CD8-positive, alpha-beta memory T cell (primary cell): ENCODE results near the gene WIPF2. TPM values are rescaled to one million over a fixed set of nuclear protein-coding genes. Genes with fewer than 3 reads are reported as not detected.

Source experiments
- polyA plus RNA-seq: library from polyadenylated mRNA; unstranded; fragments of 300-500 nt; fragmentation: Illumina TruSeq; gene quantifications from one replicate; pipeline ENCODE4 v1.2.3, GENCODE V29; 2021
- total RNA-seq, 2 experiments: library from RNA; stranded (reverse); gene quantifications; one replicate each; pipeline ENCODE4 v1.2.3, GENCODE V29; 2021

Gene WIPF2
- total and polyA plus RNA-seq, 3 experiments from 2014 or later, result 14.6 to 24.7 (median 24.5) TPM

Other genes starting within 250 kb of the WIPF2 start
- gene PSMD3, start 238.5 kb upstream of the WIPF2 start, total RNA-seq, result 100 to 1,000 TPM; 185 to 186 TPM
- gene PSMD3, start 238.5 kb upstream of the WIPF2 start, polyA plus RNA-seq, result 51.1 TPM
- gene CSF3, start 203.9 kb upstream of the WIPF2 start, total RNA-seq, result not detected
- gene CSF3, start 203.9 kb upstream of the WIPF2 start, polyA plus RNA-seq, result not detected
- gene MED24, start 164.9 kb upstream of the WIPF2 start, total RNA-seq, result 100 to 1,000 TPM; 118 to 121 TPM
- gene MED24, start 164.9 kb upstream of the WIPF2 start, polyA plus RNA-seq, result 51.2 TPM
- 10 to 100 TPM; 12.6 to 13.2 TPM for gene THRA, start 156.3 kb upstream of the WIPF2 start, total RNA-seq
- 17.0 TPM for gene THRA, start 156.3 kb upstream of the WIPF2 start, polyA plus RNA-seq
- gene NR1D1, start 118.7 kb upstream of the WIPF2 start, total RNA-seq, result 10 to 100 TPM; 10.0 to 10.2 TPM
- 10.4 TPM for gene NR1D1, start 118.7 kb upstream of the WIPF2 start, polyA plus RNA-seq
- gene MSL1, start 97.3 kb upstream of the WIPF2 start, total RNA-seq, result 10 to 100 TPM; 88.6 to 91.5 TPM
- 13.5 TPM for gene MSL1, start 97.3 kb upstream of the WIPF2 start, polyA plus RNA-seq
- 100 to 1,000 TPM; 100 to 101 TPM for gene CASC3, start 78.8 kb upstream of the WIPF2 start, total RNA-seq
- 47.4 TPM for gene CASC3, start 78.8 kb upstream of the WIPF2 start, polyA plus RNA-seq
- 1 to 10 TPM; 5.7 to 6.3 TPM for gene RAPGEFL1, start 41.8 kb upstream of the WIPF2 start, total RNA-seq
- 0.32 TPM for gene RAPGEFL1, start 41.8 kb upstream of the WIPF2 start, polyA plus RNA-seq
- gene CDC6, start 68.6 kb downstream of the WIPF2 start, total RNA-seq, result 100 to 1,000 TPM; 107 to 110 TPM
- gene CDC6, start 68.6 kb downstream of the WIPF2 start, polyA plus RNA-seq, result 0.49 TPM
- gene RARA, start 89.9 kb downstream of the WIPF2 start, total RNA-seq, result 10 to 100 TPM; 37.4 to 37.8 TPM
- gene RARA, start 89.9 kb downstream of the WIPF2 start, polyA plus RNA-seq, result 14.0 TPM
- gene GJD3, start 145.4 kb downstream of the WIPF2 start, total RNA-seq, result under 1 TPM in 1 of 2 experiments, not detected in 1; 0.24 TPM
- gene GJD3, start 145.4 kb downstream of the WIPF2 start, polyA plus RNA-seq, result 0.40 TPM
- gene TOP2A, start 198.6 kb downstream of the WIPF2 start, total RNA-seq, result 100 to 1,000 TPM; 138 to 143 TPM
- gene TOP2A, start 198.6 kb downstream of the WIPF2 start, polyA plus RNA-seq, result 0.86 TPM
- 1 to 10 TPM; 3.0 to 3.2 TPM for gene IGFBP4, start 224.1 kb downstream of the WIPF2 start, total RNA-seq
- gene IGFBP4, start 224.1 kb downstream of the WIPF2 start, polyA plus RNA-seq, result 21.4 TPM